Right renal pelvis (tissue), 4 donors: ENCODE data around the gene KRT12. TPM values are rescaled to one million over a fixed set of nuclear protein-coding genes. Genes with fewer than 3 reads are reported as not detected.
"Not testable (repeated sequence)": the region's sequence is repeated elsewhere in the genome, so short reads cannot be mapped to it uniquely, and the experiment has no call there.

Experiments
- DNase-seq, 4 donors: peaks; one replicate each; pipeline ENCODE4 v3.0.0-alpha.2; 2013; ENCODE audit warnings: low read depth in 4 of 4, low spot score in 3 of 4, missing footprints in 1 of 4
- polyA plus RNA-seq, 4 donors: library from polyadenylated mRNA; unstranded; fragments of 120-200 nt; gene quantifications; one replicate each; pipeline ENCODE4 v1.2.1, GENCODE V29; 2013; ENCODE audit not compliant: insufficient read length in 4 of 4

The KRT12 gene
- polyA plus RNA-seq, 4 donors: 0.12 TPM; not detected in 3

DNA sequence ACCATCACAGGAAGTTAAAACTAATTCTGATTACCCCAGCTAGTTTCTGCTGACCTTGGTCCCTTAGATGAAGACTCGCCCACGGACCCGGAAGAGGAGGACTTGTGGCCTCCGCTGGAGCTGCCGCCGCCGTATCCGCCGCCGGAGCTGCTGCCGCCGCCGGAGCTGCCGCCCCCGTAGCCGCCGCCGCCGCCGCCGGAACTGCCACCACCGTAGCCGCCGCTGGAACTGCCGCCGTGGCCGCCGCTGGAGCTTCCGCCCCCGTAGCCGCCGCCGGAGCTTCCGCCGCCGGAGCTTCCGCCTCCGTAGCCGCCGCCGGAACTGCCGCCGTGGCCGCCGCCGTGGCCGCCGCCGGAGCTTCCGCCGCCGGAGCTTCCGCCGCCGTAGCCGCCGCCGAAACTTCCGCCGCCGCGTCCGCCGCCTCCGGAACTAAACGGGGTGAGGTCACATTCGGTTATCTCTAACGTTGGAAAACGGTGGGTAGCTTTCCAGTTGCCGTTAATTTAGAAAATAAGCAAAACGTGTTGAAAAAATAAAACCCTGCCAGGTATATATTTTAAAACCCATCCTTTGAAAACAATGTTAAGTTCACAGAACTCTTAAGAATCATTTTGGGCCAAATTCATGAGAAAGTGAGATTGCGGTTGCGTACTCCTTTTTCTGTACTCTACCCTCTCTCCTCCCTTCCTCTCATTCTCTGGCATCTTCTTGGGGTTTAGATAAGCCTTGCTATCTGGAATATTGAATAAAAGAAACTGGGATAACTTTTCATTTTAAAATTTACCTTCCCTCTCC is 48.1 kb downstream of the KRT12 start:
- DNase-seq: peak; percentile 57 to 66 (median 58)

DNA sequence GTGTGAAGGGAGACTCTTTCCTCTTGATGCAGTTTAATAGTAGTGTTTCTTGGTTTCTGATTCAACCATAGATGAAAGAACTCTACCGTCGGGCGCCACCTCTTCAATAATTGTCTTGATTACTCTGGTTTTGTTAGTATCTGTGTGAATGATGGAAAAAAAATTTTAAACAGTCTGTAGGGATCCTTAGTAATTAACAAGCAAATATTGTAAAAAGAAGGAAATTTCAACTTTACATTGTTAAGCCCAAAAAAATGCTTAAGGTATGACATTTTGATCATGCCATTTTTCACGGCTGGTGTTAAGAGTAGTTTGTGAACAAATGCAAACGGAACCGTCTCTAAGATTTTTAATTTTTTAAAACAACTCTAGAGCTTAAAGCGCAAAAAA is 48.7 kb downstream of the KRT12 start:
- no peak for DNase-seq

DNA sequence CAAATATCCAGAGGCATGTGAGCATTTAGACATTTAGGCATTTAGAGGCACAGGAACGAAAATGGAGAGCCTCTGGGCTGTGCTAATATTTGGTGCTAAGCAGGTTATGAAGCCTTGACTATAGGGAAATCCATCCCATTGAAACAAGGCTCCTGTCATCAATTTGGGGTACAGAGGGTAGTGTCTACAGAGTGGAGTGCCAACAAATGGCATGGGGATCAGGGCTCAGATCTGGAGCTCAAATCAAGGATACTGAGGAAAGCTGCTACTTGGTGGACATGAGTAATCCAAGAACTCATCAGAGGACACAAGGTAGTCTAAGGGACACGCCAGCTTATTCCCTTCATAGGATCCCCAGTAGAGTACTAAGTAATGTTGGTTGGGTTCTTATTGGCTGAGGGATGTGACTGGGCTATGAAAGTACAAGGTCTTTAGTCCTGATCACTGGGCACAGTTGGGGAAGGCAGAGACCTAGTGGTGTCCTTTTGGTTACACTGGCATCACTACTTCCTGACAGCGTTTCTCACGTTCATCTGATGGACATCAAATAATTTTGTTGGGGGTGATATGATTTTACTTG is 49.8 kb downstream of the KRT12 start:
- no peak for DNase-seq

DNA sequence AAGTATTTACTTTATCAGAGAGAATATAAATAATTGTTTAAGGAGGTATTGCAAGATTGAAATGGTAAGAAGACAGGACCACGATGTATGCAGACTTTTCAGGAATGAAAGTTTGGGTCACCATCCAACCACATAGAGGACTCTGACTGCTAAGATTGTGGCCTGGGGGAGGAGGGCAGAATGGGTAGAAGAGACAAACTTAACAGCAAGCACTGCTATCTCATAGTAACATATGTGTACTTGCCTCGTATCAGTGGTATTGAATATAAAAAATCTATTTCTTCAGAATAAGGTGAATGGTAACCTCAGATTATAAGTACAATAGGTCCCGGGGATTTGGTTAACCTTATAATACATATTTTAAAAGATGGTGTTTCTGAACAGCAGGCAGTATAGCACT is 50.5 kb downstream of the KRT12 start:
- no peak for DNase-seq

DNA sequence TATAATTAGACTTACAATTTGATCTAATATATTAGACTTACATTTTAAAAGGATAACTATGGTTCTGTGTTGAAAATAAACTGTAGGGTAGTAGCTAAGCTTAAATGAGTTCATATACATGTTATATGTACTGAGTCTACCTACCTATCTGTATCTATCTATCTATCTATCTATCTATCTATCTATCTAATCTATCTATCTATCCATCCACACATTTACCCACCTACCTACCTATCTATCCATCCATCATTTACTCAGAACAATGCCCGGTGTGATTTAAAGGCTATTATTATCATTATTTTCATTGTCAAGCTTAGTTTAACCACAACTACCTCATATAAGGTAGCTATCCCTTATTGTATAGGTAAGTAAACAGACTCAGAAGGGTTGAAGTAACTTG is 51.6 kb downstream of the KRT12 start:
- DNase-seq: no peak

DNA sequence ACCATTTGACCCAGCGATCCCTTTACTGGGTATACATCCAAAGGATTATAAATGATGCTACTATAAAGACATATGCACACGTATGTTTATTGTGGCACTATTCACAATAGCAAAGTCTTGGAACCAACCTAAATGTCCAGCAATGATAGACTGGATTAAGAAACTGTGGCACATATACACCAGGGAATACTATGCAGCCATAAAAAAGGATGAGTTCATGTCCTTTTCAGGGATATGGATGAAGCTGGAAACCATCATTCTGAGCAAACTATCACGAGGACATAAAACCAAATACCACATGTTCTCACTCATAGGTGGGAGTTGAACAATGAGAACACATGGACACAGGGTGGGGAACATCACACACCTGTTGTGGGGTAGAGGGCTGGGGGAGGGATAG is 52.4 kb downstream of the KRT12 start:
- DNase-seq: not testable (repeated sequence)

DNA sequence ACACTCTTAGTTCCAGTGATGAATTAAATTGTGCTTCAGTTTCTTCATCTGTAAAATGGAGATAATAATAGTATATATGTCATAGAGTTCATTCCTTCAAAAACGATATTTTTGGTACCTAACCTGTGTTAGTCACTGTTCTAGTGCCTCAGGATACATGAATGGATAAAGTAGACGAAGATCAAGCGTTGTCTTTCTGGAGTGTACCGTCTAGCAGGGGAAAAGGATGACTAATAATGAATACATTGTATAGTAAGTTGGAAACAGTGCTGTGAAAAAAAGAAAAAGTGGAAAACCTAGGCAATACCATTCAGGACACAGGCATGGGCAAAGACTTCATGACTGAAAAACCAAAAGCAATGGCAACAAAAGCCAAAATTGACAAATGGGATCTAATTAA is 53.2 kb downstream of the KRT12 start:
- no peak for DNase-seq

DNA sequence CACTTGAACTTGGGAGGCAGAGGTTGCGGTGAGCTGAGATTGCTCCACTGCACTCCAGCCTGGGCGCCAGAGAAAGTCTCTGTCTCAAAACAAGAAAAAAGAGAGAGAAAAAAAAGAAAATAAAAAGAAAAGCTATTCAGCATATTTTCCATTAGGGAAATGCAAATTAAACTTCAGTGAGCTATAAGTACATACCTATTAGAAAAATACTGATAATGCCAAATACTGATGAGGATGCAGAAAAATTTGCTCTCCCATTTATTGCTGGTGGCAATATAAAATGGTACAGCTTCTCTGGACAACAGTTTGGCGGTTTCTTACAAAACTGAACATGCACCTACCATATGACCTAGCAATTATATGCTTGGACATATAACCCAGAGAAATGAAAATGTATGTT is 54.4 kb downstream of the KRT12 start:
- DNase-seq: no peak

Other genes with a start within 250 kb of the KRT12 start
- gene SMARCE1, start 219.4 kb downstream of the KRT12 start, polyA plus RNA-seq: 100 to 1,000 TPM; 252 to 315 (median 279) TPM
- gene KRT222, start 202.0 kb downstream of the KRT12 start, polyA plus RNA-seq: under 1 TPM in 3 of 4 donors, not detected in 1; 0.09 to 0.27 (median 0.21) TPM
- under 1 TPM in 1 of 4 donors, not detected in 3; 0.04 TPM for gene KRT24, start 163.5 kb downstream of the KRT12 start, polyA plus RNA-seq
- gene KRT25, start 111.9 kb downstream of the KRT12 start, polyA plus RNA-seq: under 1 TPM in 1 of 4 donors, not detected in 3; 0.04 TPM
- not detected for gene KRT26, start 95.0 kb downstream of the KRT12 start, polyA plus RNA-seq
- gene KRT27, start 84.7 kb downstream of the KRT12 start, polyA plus RNA-seq: under 1 TPM in 1 of 4 donors, not detected in 3; 0.05 TPM
- gene KRT28, start 67.3 kb downstream of the KRT12 start, polyA plus RNA-seq: not detected
- 10 to 100 TPM; 49.9 to 71.7 (median 53.5) TPM for gene KRT10, start 44.6 kb downstream of the KRT12 start, polyA plus RNA-seq
- gene KRT20, start 18.0 kb upstream of the KRT12 start, polyA plus RNA-seq: under 1 TPM in 3 of 4 donors, not detected in 1; 0.08 to 1.00 (median 0.77) TPM
- 1 to 10 TPM in 3 of 4 donors, under 1 TPM in 1; 0.66 to 2.4 (median 1.8) TPM for gene KRT23, start 70.4 kb upstream of the KRT12 start, polyA plus RNA-seq
- gene KRT39, start 99.7 kb upstream of the KRT12 start, polyA plus RNA-seq: not detected
- under 1 TPM in 1 of 4 donors, not detected in 3; 0.03 TPM for gene KRT40, start 117.1 kb upstream of the KRT12 start, polyA plus RNA-seq
- gene KRTAP3-3, start 126.9 kb upstream of the KRT12 start, polyA plus RNA-seq: not detected
- not detected for gene KRTAP3-2, start 132.7 kb upstream of the KRT12 start, polyA plus RNA-seq
- not detected for gene KRTAP3-1, start 141.9 kb upstream of the KRT12 start, polyA plus RNA-seq
- gene KRTAP1-5, start 160.0 kb upstream of the KRT12 start, polyA plus RNA-seq: not detected
- gene KRTAP1-4, start 163.0 kb upstream of the KRT12 start, polyA plus RNA-seq: not detected
- not detected for gene KRTAP1-3, start 167.7 kb upstream of the KRT12 start, polyA plus RNA-seq
- not detected for gene KRTAP1-1, start 174.2 kb upstream of the KRT12 start, polyA plus RNA-seq
- not detected for gene KRTAP2-1, start 180.1 kb upstream of the KRT12 start, polyA plus RNA-seq
- not detected for gene KRTAP2-2, start 188.0 kb upstream of the KRT12 start, polyA plus RNA-seq
- gene KRTAP2-3, start 192.9 kb upstream of the KRT12 start, polyA plus RNA-seq: not detected
- not detected for gene KRTAP2-4, start 198.7 kb upstream of the KRT12 start, polyA plus RNA-seq
- not detected for gene KRTAP4-7, start 216.9 kb upstream of the KRT12 start, polyA plus RNA-seq
- not detected for gene KRTAP4-8, start 230.9 kb upstream of the KRT12 start, polyA plus RNA-seq
- not detected for gene KRTAP4-16, start 235.0 kb upstream of the KRT12 start, polyA plus RNA-seq
- not detected for gene KRTAP4-9, start 238.2 kb upstream of the KRT12 start, polyA plus RNA-seq